Suprapubic skin (tissue), 4 donors: ENCODE data around the gene EPN2. TPM values are rescaled to one million over a fixed set of nuclear protein-coding genes. Genes with fewer than 3 reads are reported as not detected.

Experiments
- DNase-seq, 2 donors: peaks; one replicate each; pipeline ENCODE4 v3.0.0-alpha.2; 2019; ENCODE audit warnings: low spot score in 2 of 2
- H3K27ac ChIP-seq: fragments of 200-600 bp; sonication (generic); one replicate; pipeline ENCODE4 v1.5.1; 2019
- H3K27me3 ChIP-seq: fragments of 200-600 bp; sonication (generic); one replicate; pipeline ENCODE4 v1.5.1; 2019
- H3K36me3 ChIP-seq: fragments of 200-600 bp; sonication (generic); one replicate; pipeline ENCODE4 v1.5.1; 2019
- H3K4me1 ChIP-seq: fragments of 200-600 bp; sonication (generic); one replicate; pipeline ENCODE4 v1.5.1; 2019
- H3K4me3 ChIP-seq: fragments of 200-600 bp; sonication (generic); one replicate; pipeline ENCODE4 v1.5.1; 2019; ENCODE audit warnings: mild to moderate bottlenecking
- H3K9me3 ChIP-seq: fragments of 200-600 bp; sonication (generic); one replicate; pipeline ENCODE4 v1.5.1; 2019
- CTCF ChIP-seq, 2 donors: fragments of 200-600 bp in 1 of 2; fragments of 450-650 bp in 1 of 2; sonication (generic) in 1 of 2; IDR thresholded peaks; one replicate each; pipeline ENCODE4 v1.5.1; 2016 to 2019; ENCODE audit warnings: antibody characterized with exemption in 2 of 2, mild to moderate bottlenecking in 1 of 2, moderate library complexity in 1 of 2
- EP300 ChIP-seq: sonication (generic); formaldehyde crosslinking; IDR thresholded peaks from one replicate; pipeline ENCODE4 v1.6.1; 2017; ENCODE audit warnings: antibody characterized with exemption
- POLR2A ChIP-seq, 2 donors: fragments of 450-650 bp; IDR thresholded peaks; one replicate each; pipeline ENCODE4 v1.6.1; 2017; ENCODE audit warnings: antibody characterized with exemption in 2 of 2, mild to moderate bottlenecking in 2 of 2, moderate library complexity in 2 of 2
- POLR2AphosphoS5 ChIP-seq, 3 donors: sonication (generic); formaldehyde crosslinking; IDR thresholded peaks; one replicate each; pipeline ENCODE4 v1.6.1; 2017; ENCODE audit warnings: antibody characterized with exemption in 3 of 3
- WGBS: methylation state at CpG from one replicate; pipeline ENCODE4 v1.1.5; 2018; 5-methylcytosine and 5-hydroxymethylcytosine counted together
- total RNA-seq, 4 donors: library from RNA; depleted of rRNA; stranded (reverse); fragments of >200 nt; gene quantifications; one replicate each; pipeline ENCODE4 v1.1.0, GENCODE V29; 2016

EPN2 gene
- total RNA-seq, 4 donors from 2014 or later = 95.9 to 276 (median 131) TPM

- Histone ChIP-seq H3K27ac (no peak overlapping the region), H3K4me1 (peaks cover 22% of the 10 kb centered on the region), H3K9me3 (no peaks in the 10 kb centered on the region), H3K4me3 (no peak overlapping the region), H3K27me3 (no peaks in the 10 kb centered on the region), H3K36me3 (peaks cover 8% of the 10 kb centered on the region)
- TF ChIP-seq POLR2AphosphoS5 (IDR thresholded peaks at IDR 0.05) (no peak), CTCF (IDR thresholded peaks at IDR 0.05) (no peak), POLR2A (IDR thresholded peaks at IDR 0.05) (no peak), EP300 (no peak)
- no peak for DNase-seq
- WGBS = 90% methylated on average over 7 of the region's 7 CpGs
These were observed 122.0 kb downstream of the EPN2 start for GRCh38 chr17:19359151-19359550.

- Histone ChIP-seq H3K9me3 (no peaks in the 10 kb centered on the region), H3K4me1 (peaks cover 22% of the 10 kb centered on the region), H3K27ac (no peak overlapping the region), H3K4me3 (no peak overlapping the region), H3K27me3 (no peaks in the 10 kb centered on the region), H3K36me3 (peaks cover 8% of the 10 kb centered on the region)
- TF ChIP-seq POLR2A (IDR thresholded peaks at IDR 0.05) (no peak), POLR2AphosphoS5 (IDR thresholded peaks at IDR 0.05) (no peak), EP300 (no peak), CTCF (IDR thresholded peaks at IDR 0.05) (no peak)
- 100% methylated on average over 2 of the region's 5 CpGs for WGBS
- DNase-seq = no peak
These were observed 122.7 kb downstream of the EPN2 start for GRCh38 chr17:19359856-19360255.

- 90% methylated on average over 8 of the region's 8 CpGs for WGBS
- TF ChIP-seq EP300 (no peak), CTCF (IDR thresholded peaks at IDR 0.05) (no peak), POLR2A (IDR thresholded peaks at IDR 0.05) (no peak), POLR2AphosphoS5 (IDR thresholded peaks at IDR 0.05) (no peak)
- no peak overlapping the region for H3K4me3 ChIP-seq
These were observed 123.6 kb downstream of the EPN2 start for GRCh38 chr17:19360772-19361171.

GRCh38 chr17:19361326-19361725, 124.2 kb downstream of the EPN2 start:
- Histone ChIP-seq H3K4me1 (peaks cover 22% of the 10 kb centered on the region), H3K27me3 (no peaks in the 10 kb centered on the region), H3K27ac (no peak overlapping the region), H3K9me3 (no peaks in the 10 kb centered on the region), H3K4me3 (peak overlapping the region; percentile 75), H3K36me3 (peaks cover 8% of the 10 kb centered on the region)
- no peak for DNase-seq
- TF ChIP-seq POLR2AphosphoS5 (IDR thresholded peaks at IDR 0.05) (no peak), EP300 (no peak), CTCF (IDR thresholded peaks at IDR 0.05) (no peak), POLR2A (IDR thresholded peaks at IDR 0.05) (no peak)
- WGBS = 73% methylated on average over 6 of the region's 6 CpGs

More at GRCh38 chr17:19360772-19361171, 123.6 kb downstream of the EPN2 start:
- Histone ChIP-seq H3K9me3 (no peaks in the 10 kb centered on the region), H3K27me3 (no peaks in the 10 kb centered on the region), H3K27ac (no peak overlapping the region), H3K4me1 (peaks cover 22% of the 10 kb centered on the region), H3K36me3 (peaks cover 8% of the 10 kb centered on the region)
- no peak for DNase-seq

GRCh38 chr17:19361944-19362276, 124.7 kb downstream of the EPN2 start:
- Histone ChIP-seq H3K9me3 (no peaks in the 10 kb centered on the region), H3K36me3 (peaks cover 8% of the 10 kb centered on the region), H3K27me3 (no peaks in the 10 kb centered on the region), H3K27ac (peak overlapping the region; percentile 75), H3K4me1 (peaks cover 22% of the 10 kb centered on the region), H3K4me3 (peak overlapping the region; percentile 75)
- 17% methylated on average over 16 of the region's 16 CpGs for WGBS
- no peak for DNase-seq
- no peak for TF ChIP-seq EP300
- TF ChIP-seq CTCF (IDR thresholded peaks at IDR 0.05) = no peak
- no peak for TF ChIP-seq POLR2AphosphoS5 (IDR thresholded peaks at IDR 0.05)
- TF ChIP-seq POLR2A (IDR thresholded peaks at IDR 0.05) = no peak
